Stimulated activated effector memory CD8-positive, alpha-beta T cell treated with anti-CD3 and anti-CD28 coated beads, Interleukin-12 subunit alpha, Interleukin-12 subunit beta, amount 100 ng/mL, for 72 hours (primary cell): ENCODE measurements around the gene ADAMTSL1.

ENCODE experiments used
- ATAC-seq: fragments of 150-1000 bp; cut with Tn5 transposase; 2 replicates; pipeline ENCODE4 v1.10.0; 2021
- DNase-seq, 2 donors: peaks; one replicate each; pipeline ENCODE4 v3.0.0; 2021 to 2022; ENCODE audit warnings: low spot score in 2 of 2
- H3K27ac Mint-ChIP-seq: one replicate; pipeline ENCODE4 v1.8.0; 2022; ENCODE audit warnings: mild to moderate bottlenecking, mixed read lengths
- H3K36me3 Mint-ChIP-seq: one replicate; pipeline ENCODE4 v1.8.0; 2022; ENCODE audit warnings: mild to moderate bottlenecking, mixed read lengths
- H3K4me1 Mint-ChIP-seq: one replicate; pipeline ENCODE4 v1.8.0; 2022; ENCODE audit warnings: mixed read lengths
- H3K4me3 Mint-ChIP-seq: one replicate; pipeline ENCODE4 v1.8.0; 2022; ENCODE audit warnings: mild to moderate bottlenecking, mixed read lengths
- H3K9me3 Mint-ChIP-seq: one replicate; pipeline ENCODE4 v1.8.0; 2022; ENCODE audit warnings: mixed read lengths

Gene ADAMTSL1, protein sequence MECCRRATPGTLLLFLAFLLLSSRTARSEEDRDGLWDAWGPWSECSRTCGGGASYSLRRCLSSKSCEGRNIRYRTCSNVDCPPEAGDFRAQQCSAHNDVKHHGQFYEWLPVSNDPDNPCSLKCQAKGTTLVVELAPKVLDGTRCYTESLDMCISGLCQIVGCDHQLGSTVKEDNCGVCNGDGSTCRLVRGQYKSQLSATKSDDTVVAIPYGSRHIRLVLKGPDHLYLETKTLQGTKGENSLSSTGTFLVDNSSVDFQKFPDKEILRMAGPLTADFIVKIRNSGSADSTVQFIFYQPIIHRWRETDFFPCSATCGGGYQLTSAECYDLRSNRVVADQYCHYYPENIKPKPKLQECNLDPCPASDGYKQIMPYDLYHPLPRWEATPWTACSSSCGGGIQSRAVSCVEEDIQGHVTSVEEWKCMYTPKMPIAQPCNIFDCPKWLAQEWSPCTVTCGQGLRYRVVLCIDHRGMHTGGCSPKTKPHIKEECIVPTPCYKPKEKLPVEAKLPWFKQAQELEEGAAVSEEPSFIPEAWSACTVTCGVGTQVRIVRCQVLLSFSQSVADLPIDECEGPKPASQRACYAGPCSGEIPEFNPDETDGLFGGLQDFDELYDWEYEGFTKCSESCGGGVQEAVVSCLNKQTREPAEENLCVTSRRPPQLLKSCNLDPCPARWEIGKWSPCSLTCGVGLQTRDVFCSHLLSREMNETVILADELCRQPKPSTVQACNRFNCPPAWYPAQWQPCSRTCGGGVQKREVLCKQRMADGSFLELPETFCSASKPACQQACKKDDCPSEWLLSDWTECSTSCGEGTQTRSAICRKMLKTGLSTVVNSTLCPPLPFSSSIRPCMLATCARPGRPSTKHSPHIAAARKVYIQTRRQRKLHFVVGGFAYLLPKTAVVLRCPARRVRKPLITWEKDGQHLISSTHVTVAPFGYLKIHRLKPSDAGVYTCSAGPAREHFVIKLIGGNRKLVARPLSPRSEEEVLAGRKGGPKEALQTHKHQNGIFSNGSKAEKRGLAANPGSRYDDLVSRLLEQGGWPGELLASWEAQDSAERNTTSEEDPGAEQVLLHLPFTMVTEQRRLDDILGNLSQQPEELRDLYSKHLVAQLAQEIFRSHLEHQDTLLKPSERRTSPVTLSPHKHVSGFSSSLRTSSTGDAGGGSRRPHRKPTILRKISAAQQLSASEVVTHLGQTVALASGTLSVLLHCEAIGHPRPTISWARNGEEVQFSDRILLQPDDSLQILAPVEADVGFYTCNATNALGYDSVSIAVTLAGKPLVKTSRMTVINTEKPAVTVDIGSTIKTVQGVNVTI (N-terminal part only)

DNA sequence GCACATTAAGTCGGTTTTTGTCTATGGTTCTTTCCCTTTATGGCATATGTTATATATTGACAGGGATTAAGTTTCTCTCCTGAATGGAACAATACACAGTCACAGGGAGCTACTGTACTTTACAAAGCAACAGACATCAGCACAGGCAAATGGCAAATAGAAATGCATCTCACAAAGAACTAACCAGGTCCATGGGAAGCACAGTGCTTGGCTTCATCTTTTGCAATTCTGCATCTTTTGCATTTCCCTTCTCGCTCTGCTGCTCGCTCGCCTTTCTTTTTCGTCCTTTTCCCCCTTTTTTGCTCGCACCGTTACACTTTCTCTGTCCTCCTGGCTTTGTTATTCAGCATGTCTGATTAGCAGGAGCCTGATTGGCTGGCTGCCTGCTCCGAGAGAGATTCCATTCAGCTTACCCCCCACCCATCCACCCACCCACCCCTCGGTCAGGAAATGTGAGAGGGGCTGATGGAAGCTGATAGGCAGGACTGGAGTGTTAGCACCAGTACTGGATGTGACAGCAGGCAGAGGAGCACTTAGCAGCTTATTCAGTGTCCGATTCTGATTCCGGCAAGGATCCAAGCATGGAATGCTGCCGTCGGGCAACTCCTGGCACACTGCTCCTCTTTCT, at the start of gene ADAMTSL1:
TSS of gene ADAMTSL1 (plus strand) at position 502 of the 628 bp plus-strand sequence. CDS start at position 582, 80 bp downstream.
- Mint-ChIP-seq H3K4me3 (no peak within 1 kb of the TSS), H3K27ac (no peak within 1 kb of the TSS), H3K4me1 (no peaks in the 10 kb centered on the region), H3K9me3 (no peaks in the 10 kb centered on the region), H3K36me3 (no peaks in the 10 kb centered on the region)
- no peak for DNase-seq
- no peak for ATAC-seq

DNA sequence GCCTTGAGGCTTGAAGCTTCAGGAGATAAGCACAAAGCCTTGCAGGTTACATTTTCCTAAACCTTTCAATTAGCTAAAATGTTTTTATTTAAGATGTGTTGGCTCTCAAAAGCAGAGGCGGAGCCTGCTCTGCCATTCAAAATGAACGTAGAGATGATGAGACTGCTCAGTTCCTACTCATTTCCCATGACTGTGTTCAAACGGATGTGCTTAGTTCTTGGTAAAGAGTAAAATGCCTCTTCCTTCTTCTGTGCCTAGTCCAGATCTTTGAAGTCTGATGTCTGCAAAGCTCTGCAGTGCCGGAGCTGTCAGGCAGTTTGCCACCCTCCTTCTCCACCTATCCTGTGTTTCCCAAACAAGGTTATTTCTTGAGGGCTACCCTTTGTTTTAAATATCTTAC, 46.3 kb upstream of the ADAMTSL1 start:
- no peak overlapping the region for H3K27ac Mint-ChIP-seq
- ATAC-seq, result no peak
- no peak overlapping the region for H3K4me3 Mint-ChIP-seq
- no peak for DNase-seq
- no peaks in the 10 kb centered on the region for H3K36me3 Mint-ChIP-seq
- no peaks in the 10 kb centered on the region for H3K4me1 Mint-ChIP-seq
- H3K9me3 Mint-ChIP-seq, result no peaks in the 10 kb centered on the region

DNA sequence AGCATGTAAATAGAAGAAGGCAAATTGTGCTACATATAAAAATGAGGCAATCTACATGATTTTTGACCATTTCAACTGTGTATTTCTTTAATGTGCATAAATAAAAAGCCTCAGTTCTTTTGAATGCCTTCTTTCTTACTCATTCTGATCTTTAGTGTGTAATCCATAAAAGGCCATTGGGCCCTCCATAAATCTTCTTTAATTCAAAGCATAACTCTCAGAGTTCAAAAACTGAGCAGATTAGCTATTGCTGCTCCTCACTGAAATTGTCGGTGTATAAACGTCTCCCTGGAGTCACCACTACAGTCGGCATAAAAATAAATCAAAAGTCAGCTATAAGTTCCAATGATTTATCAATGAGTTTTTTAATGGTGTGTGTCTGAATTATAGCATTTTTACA, 45.3 kb upstream of the ADAMTSL1 start:
- H3K27ac Mint-ChIP-seq, result no peak overlapping the region
- H3K4me3 Mint-ChIP-seq, result no peak overlapping the region
- DNase-seq (no peak), ATAC-seq (no peak)
- H3K9me3 Mint-ChIP-seq, result no peaks in the 10 kb centered on the region
- no peaks in the 10 kb centered on the region for H3K4me1 Mint-ChIP-seq
- H3K36me3 Mint-ChIP-seq, result no peaks in the 10 kb centered on the region

DNA sequence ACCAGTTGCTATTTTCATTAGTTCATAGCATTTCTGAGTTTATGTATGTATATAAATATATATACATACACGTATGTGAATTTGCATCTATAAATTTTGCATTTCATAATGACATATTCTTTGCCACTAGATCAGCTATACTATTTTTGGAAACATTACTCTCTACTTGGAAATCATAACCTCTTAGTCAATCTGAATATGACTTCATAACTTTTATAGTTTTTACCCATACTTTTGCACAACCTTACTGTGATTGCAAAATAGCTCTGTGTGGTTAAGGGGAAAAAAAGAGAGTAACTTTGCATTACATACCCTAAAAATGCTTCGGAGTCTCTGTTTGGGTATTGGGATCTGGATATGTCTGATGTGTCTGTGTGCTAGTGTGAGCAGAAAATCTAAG, 44.9 kb upstream of the ADAMTSL1 start:
- H3K36me3 Mint-ChIP-seq, result no peaks in the 10 kb centered on the region
- H3K4me3 Mint-ChIP-seq, result no peak overlapping the region
- DNase-seq (no peak), ATAC-seq (no peak)
- no peaks in the 10 kb centered on the region for H3K9me3 Mint-ChIP-seq
- no peaks in the 10 kb centered on the region for H3K4me1 Mint-ChIP-seq
- H3K27ac Mint-ChIP-seq, result no peak overlapping the region

DNA sequence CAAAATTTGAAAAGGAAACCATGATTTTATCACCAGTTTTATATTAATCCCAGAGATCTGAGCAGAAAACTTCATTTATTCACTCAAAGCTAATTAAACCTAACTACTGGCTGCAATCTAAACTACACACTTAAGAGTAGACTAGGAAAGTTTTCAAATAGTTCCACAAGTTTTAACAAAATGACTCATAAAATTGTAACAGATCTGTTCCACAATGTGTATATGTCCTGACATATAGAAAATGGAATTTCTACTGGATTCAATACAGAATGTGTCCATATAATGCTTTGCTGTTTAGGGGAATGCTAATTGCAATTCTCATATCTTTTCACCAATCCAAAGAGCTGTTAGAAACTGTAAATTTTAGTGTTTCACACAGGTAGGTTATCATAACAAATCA, 40.3 kb upstream of the ADAMTSL1 start:
- Mint-ChIP-seq H3K4me3 (no peak overlapping the region), H3K9me3 (no peaks in the 10 kb centered on the region), H3K27ac (no peak overlapping the region), H3K36me3 (no peaks in the 10 kb centered on the region), H3K4me1 (peaks cover 2% of the 10 kb centered on the region)
- no peak for DNase-seq
- ATAC-seq, result no peak

DNA sequence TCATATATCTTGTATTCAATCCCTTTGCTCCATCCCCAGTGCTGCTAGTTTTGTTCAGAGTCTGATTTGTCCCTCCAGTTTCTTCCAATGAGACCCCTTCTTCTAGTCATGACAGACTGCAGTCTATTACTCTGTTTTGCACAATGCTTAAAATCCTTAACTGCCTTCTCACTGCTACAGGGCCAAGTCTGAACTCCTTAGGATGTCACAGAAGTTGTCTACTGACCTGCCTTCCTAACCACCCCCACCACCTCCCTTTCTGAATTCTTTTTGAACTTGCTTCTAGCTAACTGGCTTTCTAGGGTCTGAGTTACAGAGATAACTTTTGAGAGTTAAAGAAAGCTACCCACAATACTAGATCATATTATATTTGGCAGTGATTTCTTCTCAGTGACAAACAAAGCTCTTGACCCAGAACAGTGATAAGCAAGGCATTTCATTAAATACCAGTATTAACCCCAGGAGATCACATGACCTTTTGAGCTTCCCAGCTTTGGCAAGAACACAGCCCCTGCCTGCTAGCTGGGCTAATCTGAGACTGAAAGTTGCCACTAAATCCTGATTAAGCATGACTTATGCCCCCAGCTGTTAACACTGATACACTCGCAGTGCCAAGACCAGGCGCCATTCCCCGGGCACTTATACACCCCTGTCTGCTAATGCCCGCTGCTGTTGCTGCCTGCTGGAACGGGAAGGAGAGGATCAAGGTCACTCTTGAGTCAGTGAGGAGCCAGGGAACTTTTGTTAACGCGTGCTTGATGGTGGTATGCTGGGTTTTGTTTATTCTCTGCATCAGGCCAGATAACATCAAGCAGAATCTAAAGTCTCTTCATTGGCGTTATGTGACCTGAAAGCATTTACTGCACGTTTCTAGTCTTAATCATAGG, 36.4 kb upstream of the ADAMTSL1 start:
- H3K27ac Mint-ChIP-seq, result no peak overlapping the region
- H3K36me3 Mint-ChIP-seq, result no peaks in the 10 kb centered on the region
- DNase-seq (no peak), ATAC-seq (no peak)
- no peaks in the 10 kb centered on the region for H3K9me3 Mint-ChIP-seq
- peaks cover 7% of the 10 kb centered on the region for H3K4me1 Mint-ChIP-seq
- H3K4me3 Mint-ChIP-seq, result no peak overlapping the region

DNA sequence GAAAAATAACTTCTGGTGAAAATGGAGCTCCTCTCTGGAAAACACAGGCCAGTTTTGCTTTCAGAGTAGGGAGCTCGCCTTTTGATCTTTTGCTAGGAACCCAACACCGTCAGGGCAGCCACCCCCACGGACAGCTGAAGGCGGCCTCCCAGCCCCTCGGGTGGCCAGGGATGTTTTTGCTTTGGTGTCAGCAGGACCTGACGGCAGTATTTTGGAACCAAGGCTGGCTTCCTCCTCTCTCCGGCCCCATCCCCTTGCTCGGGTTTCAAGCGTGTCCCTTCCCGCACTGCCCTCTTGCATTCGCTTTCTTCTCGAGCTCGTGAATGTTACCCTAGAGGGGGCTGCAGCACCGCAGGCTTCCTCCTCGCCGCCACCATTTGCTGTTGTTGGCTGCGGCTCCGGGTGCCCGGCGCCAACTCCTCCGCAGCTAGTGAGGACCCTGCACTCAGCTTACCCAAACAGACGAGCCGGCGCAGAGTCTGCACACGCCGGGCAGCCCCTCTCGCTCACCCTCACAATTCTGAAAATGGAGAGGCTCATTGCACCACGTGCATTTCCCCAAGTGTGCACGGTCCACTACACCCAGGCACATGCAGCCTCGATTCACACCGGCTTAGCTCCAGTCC, 35.5 kb upstream of the ADAMTSL1 start:
- H3K9me3 Mint-ChIP-seq, result no peaks in the 10 kb centered on the region
- ATAC-seq (no peak), DNase-seq (no peak)
- H3K4me1 Mint-ChIP-seq, result peaks cover 7% of the 10 kb centered on the region
- no peaks in the 10 kb centered on the region for H3K36me3 Mint-ChIP-seq
- no peak overlapping the region for H3K4me3 Mint-ChIP-seq
- H3K27ac Mint-ChIP-seq, result no peak overlapping the region

DNA sequence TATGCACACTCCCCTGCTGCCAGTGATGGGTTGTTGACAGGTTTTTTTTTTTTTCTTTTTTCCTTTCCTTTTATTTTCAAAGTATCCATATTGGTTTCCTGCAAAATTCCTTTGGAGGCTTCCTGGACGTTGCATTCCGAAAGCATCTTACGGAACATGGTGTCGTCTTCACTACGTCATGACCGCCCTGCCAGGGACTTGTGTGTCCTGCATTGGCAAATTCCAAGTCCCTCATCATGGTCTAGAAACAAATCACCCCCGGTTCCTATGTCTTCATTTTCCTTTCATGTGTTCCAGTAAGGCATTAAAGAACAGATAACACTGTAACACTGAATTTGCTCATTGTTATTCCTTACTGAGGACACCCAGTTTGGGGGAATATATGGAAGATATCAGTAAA, 35.0 kb upstream of the ADAMTSL1 start:
- Mint-ChIP-seq H3K4me1 (peaks cover 7% of the 10 kb centered on the region), H3K36me3 (no peaks in the 10 kb centered on the region), H3K27ac (no peak overlapping the region), H3K9me3 (no peaks in the 10 kb centered on the region), H3K4me3 (no peak overlapping the region)
- no peak for ATAC-seq
- DNase-seq, result no peak

DNA sequence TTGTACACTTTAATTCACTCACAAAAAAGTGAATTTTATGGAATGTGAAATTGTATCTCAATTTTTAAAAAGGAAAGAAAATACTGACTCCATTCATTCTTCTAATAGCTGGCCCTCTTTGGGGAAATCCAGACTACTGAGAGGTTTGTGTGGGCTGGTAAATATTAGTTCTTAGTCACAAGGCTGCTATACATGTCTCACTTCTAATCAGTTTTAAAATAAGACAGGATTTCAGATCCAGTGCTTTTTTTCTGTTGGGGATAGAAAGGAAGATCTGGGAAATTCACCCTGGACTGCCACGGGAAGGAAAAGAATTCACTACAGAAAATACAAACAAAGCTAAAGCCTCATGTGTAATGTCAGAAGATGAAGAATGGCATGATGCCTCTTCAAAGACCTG, 32.7 kb upstream of the ADAMTSL1 start:
- Mint-ChIP-seq H3K4me3 (no peak overlapping the region), H3K36me3 (no peaks in the 10 kb centered on the region), H3K27ac (no peak overlapping the region), H3K4me1 (peaks cover 7% of the 10 kb centered on the region), H3K9me3 (no peaks in the 10 kb centered on the region)
- DNase-seq, result no peak
- no peak for ATAC-seq

DNA sequence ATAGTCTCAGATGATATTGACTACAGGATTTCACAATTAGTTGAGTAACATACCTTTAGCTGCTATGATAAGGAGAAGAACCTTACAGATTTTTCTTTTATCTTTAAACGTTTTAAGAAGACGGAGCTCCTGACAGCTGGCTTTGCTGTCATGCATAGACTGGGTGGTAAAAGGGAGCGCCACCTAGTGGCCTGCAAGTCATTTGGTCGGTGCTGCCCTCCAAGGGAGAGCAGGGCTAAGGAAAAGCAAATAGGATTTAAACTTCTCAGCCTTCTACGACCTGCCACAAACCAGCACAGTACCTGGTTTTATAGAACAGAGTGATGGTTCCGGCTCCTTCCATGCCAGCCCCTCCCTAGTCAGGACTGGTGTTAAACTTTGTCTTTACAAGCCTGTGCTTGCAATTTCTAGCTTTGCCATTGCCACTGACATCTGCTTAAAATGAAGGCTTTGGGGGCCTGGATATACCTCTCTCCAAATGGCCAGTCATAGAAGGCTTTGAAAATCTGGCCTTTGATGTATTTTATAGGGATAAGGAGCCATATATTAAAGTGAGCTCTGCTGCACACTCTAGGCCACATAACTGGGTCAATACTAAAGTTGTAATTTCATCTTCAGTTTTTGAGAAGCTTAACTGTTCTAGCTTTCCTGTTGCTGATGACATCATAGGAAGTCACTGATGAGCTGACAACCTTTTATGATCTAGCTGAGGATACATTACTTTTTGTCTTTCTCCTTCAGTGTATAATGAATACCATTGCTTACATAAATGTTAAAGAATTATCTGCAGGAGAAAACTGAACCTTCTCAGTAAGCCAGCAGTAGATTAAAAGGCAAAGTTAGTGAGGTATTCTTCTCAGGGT, 31.1 kb upstream of the ADAMTSL1 start:
- ATAC-seq, result peak; percentile 78
- Mint-ChIP-seq H3K9me3 (no peaks in the 10 kb centered on the region), H3K4me3 (no peak overlapping the region), H3K36me3 (no peaks in the 10 kb centered on the region), H3K27ac (no peak overlapping the region), H3K4me1 (peaks cover 7% of the 10 kb centered on the region)
- peak; percentile 15 to 60 for DNase-seq

DNA sequence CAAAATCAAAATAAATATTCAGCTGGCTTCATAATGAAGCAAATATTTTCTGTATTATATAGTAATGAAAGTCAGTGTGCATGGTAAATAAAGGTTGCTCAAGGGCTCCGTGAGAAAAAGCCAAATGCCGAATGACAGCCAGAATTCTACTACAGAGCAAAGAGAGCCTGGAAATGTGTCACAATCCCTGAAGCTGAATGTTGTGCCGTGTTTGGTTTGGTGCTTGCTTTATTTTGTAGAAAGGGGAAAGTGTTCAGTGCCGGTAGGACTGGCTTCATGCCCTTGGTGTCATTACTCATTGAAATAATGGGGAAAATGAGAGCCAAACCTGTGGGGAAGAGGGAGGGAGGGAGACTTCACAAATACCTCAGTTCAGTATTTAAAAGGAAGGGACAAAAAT, 26.8 kb upstream of the ADAMTSL1 start:
- Mint-ChIP-seq H3K4me3 (no peak overlapping the region), H3K4me1 (no peaks in the 10 kb centered on the region), H3K36me3 (no peaks in the 10 kb centered on the region), H3K27ac (no peak overlapping the region), H3K9me3 (no peaks in the 10 kb centered on the region)
- DNase-seq (no peak), ATAC-seq (no peak)

DNA sequence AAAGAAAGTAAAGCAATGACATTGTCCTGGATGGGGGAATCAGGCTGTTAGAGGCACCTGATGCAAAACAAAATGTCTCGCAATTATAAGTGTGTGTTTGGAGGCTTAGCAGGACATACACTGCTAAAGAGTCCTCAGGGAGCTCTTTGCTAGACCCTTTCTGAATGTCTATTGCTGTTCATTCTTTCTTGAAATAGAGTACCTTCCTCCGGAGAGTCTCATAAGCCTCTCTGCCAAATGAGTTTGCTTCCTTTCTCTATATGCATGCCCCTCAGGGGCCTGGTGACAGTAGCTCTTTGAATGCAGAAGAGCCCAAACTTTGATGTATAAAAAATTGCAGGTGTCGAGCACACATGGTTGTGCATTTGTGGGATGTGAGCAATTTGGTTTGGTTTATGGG, 26.4 kb upstream of the ADAMTSL1 start:
- ATAC-seq (no peak), DNase-seq (no peak)
- Mint-ChIP-seq H3K27ac (no peak overlapping the region), H3K36me3 (no peaks in the 10 kb centered on the region), H3K4me3 (no peak overlapping the region), H3K4me1 (no peaks in the 10 kb centered on the region), H3K9me3 (no peaks in the 10 kb centered on the region)

DNA sequence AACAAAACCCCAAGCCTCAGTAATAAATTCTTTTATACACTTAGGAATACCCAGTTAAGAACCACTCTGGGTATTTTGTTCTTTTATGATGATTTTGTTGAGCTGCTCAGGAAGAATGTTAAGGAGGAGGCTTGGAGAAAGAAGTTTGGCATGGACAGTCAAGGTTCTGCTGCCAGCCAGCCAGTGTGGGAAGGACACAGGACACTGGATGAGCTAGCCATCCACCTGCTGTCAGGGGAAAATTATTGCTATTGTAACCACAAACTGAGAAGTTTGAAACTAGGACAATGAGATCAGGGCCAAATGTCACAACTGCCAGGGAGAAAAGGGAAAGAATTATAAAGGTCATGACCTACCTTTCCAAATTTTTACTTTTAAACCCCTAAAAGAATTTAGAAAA, 25.9 kb upstream of the ADAMTSL1 start:
- no peaks in the 10 kb centered on the region for H3K9me3 Mint-ChIP-seq
- no peaks in the 10 kb centered on the region for H3K4me1 Mint-ChIP-seq
- ATAC-seq (no peak), DNase-seq (no peak)
- no peak overlapping the region for H3K27ac Mint-ChIP-seq
- no peak overlapping the region for H3K4me3 Mint-ChIP-seq
- H3K36me3 Mint-ChIP-seq, result no peaks in the 10 kb centered on the region
